OCI-LY1 (cell line): ENCODE data around the gene SLC43A3.

Experiments used
- CTCF ChIP-seq: fragments of 200-600 bp; sonication (generic), shearing (Covaris generic); IDR thresholded peaks from 2 replicates; pipeline ENCODE4 v1.5.1; 2017; ENCODE audit warnings: mild to moderate bottlenecking, antibody characterized with exemption, low read length, moderate library complexity, mixed read lengths
- EZH2 ChIP-seq: fragments of 200-600 bp; sonication (generic), shearing (Covaris generic); IDR thresholded peaks from 2 replicates; pipeline ENCODE4 v1.8.0; 2017; ENCODE audit warnings: borderline replicate concordance, mixed run types, mild to moderate bottlenecking, antibody characterized with exemption, low read length, moderate library complexity, mixed read lengths

- TF ChIP-seq CTCF (no peak), EZH2 (no peak)
Observed at GRCh38 chr11:57430952-57431351, 4.0 kb upstream of the SLC43A3 start.
